Measurements from ENCODE around the gene FLOT1. TPM values are rescaled to one million over a fixed set of nuclear protein-coding genes. Genes with fewer than 3 reads are reported as not detected.

The FLOT1 gene
- total and polyA plus RNA-seq, 9 of the 15 experiments (the other 6 are each of a cell fraction or from before 2014, with no cell fraction given): 11.7 to 149 (median 118) TPM

GRCh38 chr6:30686009-30686907 lies 56.2 kb downstream of the FLOT1 start, which contains the start of gene PPP1R18 (continued):
- TF ChIP-seq, protein P1, sequence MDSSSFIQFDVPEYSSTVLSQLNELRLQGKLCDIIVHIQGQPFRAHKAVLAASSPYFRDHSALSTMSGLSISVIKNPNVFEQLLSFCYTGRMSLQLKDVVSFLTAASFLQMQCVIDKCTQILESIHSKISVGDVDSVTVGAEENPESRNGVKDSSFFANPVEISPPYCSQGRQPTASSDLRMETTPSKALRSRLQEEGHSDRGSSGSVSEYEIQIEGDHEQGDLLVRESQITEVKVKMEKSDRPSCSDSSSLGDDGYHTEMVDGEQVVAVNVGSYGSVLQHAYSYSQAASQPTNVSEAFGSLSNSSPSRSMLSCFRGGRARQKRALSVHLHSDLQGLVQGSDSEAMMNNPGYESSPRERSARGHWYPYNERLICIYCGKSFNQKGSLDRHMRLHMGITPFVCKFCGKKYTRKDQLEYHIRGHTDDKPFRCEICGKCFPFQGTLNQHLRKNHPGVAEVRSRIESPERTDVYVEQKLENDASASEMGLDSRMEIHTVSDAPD (CRISPR knock-in tag; IDR thresholded peaks at IDR 0.05): no peak
- TF ChIP-seq BRF1 (IDR thresholded peaks at IDR 0.05; ENCODE audit: borderline replicate concordance, extremely low read depth, insufficient read length): no peak
- peak in 1 of 2 experiments; percentile 40; a peak in 1 of 4 replicates for TF ChIP-seq TEAD1 (CRISPR knock-in tag; IDR thresholded peaks at IDR 0.05)
- TF ChIP-seq PTTG1 (tag; IDR thresholded peaks at IDR 0.05; ENCODE audit: low read depth): no peak
- TF ChIP-seq ZNF277 (CRISPR knock-in tag; IDR thresholded peaks at IDR 0.05; ENCODE audit: borderline replicate concordance): no peak
- TF ChIP-seq CCNT2 (IDR thresholded peaks at IDR 0.05; ENCODE audit: borderline replicate concordance, extremely low read depth, insufficient read length, low read depth, low read length): no peak
- TF ChIP-seq ZBTB5 (IDR thresholded peaks at IDR 0.05): no peak
- TF ChIP-seq NCOA4 (IDR thresholded peaks at IDR 0.05; ENCODE audit: partially characterized antibody): peak; percentile 81
- no peak for TF ChIP-seq ATF2 (CRISPR knock-in tag; IDR thresholded peaks at IDR 0.05)
- TF ChIP-seq ZBTB8A (IDR thresholded peaks at IDR 0.05; ENCODE audit: partially characterized antibody): no peak
- no peak for TF ChIP-seq POLR3A (IDR thresholded peaks at IDR 0.05; ENCODE audit: borderline replicate concordance, extremely low read depth, insufficient read depth, insufficient read length)
- TF ChIP-seq, protein P2, sequence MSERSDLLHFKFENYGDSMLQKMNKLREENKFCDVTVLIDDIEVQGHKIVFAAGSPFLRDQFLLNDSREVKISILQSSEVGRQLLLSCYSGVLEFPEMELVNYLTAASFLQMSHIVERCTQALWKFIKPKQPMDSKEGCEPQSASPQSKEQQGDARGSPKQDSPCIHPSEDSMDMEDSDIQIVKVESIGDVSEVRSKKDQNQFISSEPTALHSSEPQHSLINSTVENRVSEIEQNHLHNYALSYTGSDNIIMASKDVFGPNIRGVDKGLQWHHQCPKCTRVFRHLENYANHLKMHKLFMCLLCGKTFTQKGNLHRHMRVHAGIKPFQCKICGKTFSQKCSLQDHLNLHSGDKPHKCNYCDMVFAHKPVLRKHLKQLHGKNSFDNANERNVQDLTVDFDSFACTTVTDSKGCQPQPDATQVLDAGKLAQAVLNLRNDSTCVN (CRISPR knock-in tag; IDR thresholded peaks at IDR 0.05): peak; percentile 71; the same call in 1 of the 2 replicates
- TF ChIP-seq, protein P3, sequence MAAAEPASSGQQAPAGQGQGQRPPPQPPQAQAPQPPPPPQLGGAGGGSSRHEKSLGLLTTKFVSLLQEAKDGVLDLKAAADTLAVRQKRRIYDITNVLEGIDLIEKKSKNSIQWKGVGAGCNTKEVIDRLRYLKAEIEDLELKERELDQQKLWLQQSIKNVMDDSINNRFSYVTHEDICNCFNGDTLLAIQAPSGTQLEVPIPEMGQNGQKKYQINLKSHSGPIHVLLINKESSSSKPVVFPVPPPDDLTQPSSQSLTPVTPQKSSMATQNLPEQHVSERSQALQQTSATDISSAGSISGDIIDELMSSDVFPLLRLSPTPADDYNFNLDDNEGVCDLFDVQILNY (CRISPR knock-in tag; IDR thresholded peaks at IDR 0.05): no peak
